SU-DHL-6 (cell line): Measurements from ENCODE around the gene SMIM7.

Source experiments
- H2AFZ ChIP-seq: fragments of 200-600 bp; sonication (generic); 2 replicates; pipeline ENCODE4 v1.6.1; 2014; ENCODE audit warnings: low read depth, mild to moderate bottlenecking, moderate library complexity, mixed read lengths, antibody characterized with exemption, low read length; ENCODE audit not compliant: severe bottlenecking
- H3F3A ChIP-seq: fragments of 200-600 bp; shearing (Covaris generic); 2 replicates; pipeline ENCODE4 v1.6.0; 2016; ENCODE audit warnings: antibody characterized with exemption, mild to moderate bottlenecking; ENCODE audit not compliant: insufficient read depth
- H3K27ac ChIP-seq: fragments of 200-600 bp; sonication (generic); 2 replicates; pipeline ENCODE4 v1.5.1; 2016; ENCODE audit warnings: low read depth, mild to moderate bottlenecking, low read length, moderate library complexity, mixed read lengths
- H3K27me3 ChIP-seq: fragments of 200-600 bp; sonication (generic), shearing (Covaris generic); 2 replicates; pipeline ENCODE4 v1.6.0; 2014; ENCODE audit warnings: mild to moderate bottlenecking, low read length
- H3K36me3 ChIP-seq: fragments of 200-600 bp; sonication (generic); 2 replicates; pipeline ENCODE4 v1.6.1; 2014; ENCODE audit warnings: mild to moderate bottlenecking, low read length, mixed read lengths
- H3K4me2 ChIP-seq: fragments of 300-600, 200-600 bp; shearing (Covaris generic), sonication (generic); 2 replicates; pipeline ENCODE4 v1.6.0; 2014; ENCODE audit warnings: low read length, low read depth, mild to moderate bottlenecking; ENCODE audit not compliant: poor library complexity, severe bottlenecking
- H3K4me3 ChIP-seq: fragments of 200-600 bp; sonication (generic); 2 replicates; pipeline ENCODE4 v1.5.1; 2014; ENCODE audit warnings: antibody characterized with exemption, low read length, mild to moderate bottlenecking, mixed read lengths; ENCODE audit not compliant: insufficient read depth, poor library complexity, severe bottlenecking
- H3K79me2 ChIP-seq: fragments of 200-600 bp; sonication (generic); 2 replicates; pipeline ENCODE4 v1.6.1; 2014; ENCODE audit warnings: mild to moderate bottlenecking, low read length, moderate library complexity; ENCODE audit not compliant: insufficient read depth
- H3K9ac ChIP-seq: fragments of 200-600 bp; sonication (generic); 2 replicates; pipeline ENCODE4 v1.7.0; 2014; ENCODE audit warnings: mild to moderate bottlenecking, low read length
- H3K9me2 ChIP-seq: fragments of 200-600 bp; sonication (generic); replicated peaks from 2 replicates; pipeline ENCODE4 v1.6.1; 2014; ENCODE audit warnings: low read length; ENCODE audit not compliant: insufficient read depth
- H3K9me3 ChIP-seq: fragments of 200-600 bp; sonication (generic); 2 replicates; pipeline ENCODE4 v1.6.1; 2014; ENCODE audit warnings: low read length, mixed read lengths; ENCODE audit not compliant: insufficient read depth
- H4K20me1 ChIP-seq: fragments of 200-600 bp; sonication (generic); 2 replicates; pipeline ENCODE4 v1.6.1; 2014; ENCODE audit warnings: low read depth, mild to moderate bottlenecking, antibody characterized with exemption, low read length, moderate library complexity, mixed read lengths
- CTCF ChIP-seq: fragments of 200-600 bp; sonication (generic); IDR thresholded peaks from one replicate; pipeline ENCODE4 v1.5.1; 2017; ENCODE audit warnings: antibody characterized with exemption, mild to moderate bottlenecking, low read length, moderate library complexity; ENCODE audit not compliant: insufficient read depth, poor library complexity, severe bottlenecking
- EZH2phosphoT487 ChIP-seq: fragments of 200-600 bp; sonication (generic), shearing (Covaris generic); conservative IDR thresholded peaks from 2 replicates; pipeline ENCODE4 v1.6.1; 2018; ENCODE audit warnings: mild to moderate bottlenecking, antibody characterized with exemption, low read length, moderate library complexity, mixed read lengths

Gene SMIM7

GRCh38 chr19:16598848-16599247, 61.1 kb downstream of the SMIM7 start:
- H2AFZ ChIP-seq, result no peak overlapping the region
- no peak for TF ChIP-seq EZH2phosphoT487
- no peak for TF ChIP-seq CTCF
- peaks cover 31% of the 10 kb centered on the region for H3F3A ChIP-seq
- no peaks in the 10 kb centered on the region for H3K9me2 ChIP-seq
- H3K9me3 ChIP-seq, result no peaks in the 10 kb centered on the region
- H3K4me3 ChIP-seq, result no peak overlapping the region
- H3K4me2 ChIP-seq, result no peak overlapping the region
- peak overlapping the region; percentile 44; the same call in 1 of the 2 replicates for H3K27ac ChIP-seq
- no peak overlapping the region for H3K9ac ChIP-seq
- H3K27me3 ChIP-seq, result no peaks in the 10 kb centered on the region
- peaks cover 97% of the 10 kb centered on the region for H3K79me2 ChIP-seq
- no peaks in the 10 kb centered on the region for H3K36me3 ChIP-seq
- no peaks in the 10 kb centered on the region; the same call in 1 of the 2 replicates for H4K20me1 ChIP-seq

- Histone ChIP-seq H3K79me2 (peaks cover 97% of the 10 kb centered on the region), H3K9ac (no peak overlapping the region), H3F3A (peaks cover 46% of the 10 kb centered on the region), H3K27ac (no peak overlapping the region), H3K4me2 (no peak overlapping the region), H3K9me2 (no peaks in the 10 kb centered on the region), H3K27me3 (no peaks in the 10 kb centered on the region), H3K36me3 (no peaks in the 10 kb centered on the region), H4K20me1 (no peaks in the 10 kb centered on the region; the same call in 1 of the 2 replicates), H3K4me3 (no peak overlapping the region), H2AFZ (no peak overlapping the region), H3K9me3 (no peaks in the 10 kb centered on the region)
- TF ChIP-seq CTCF (no peak), EZH2phosphoT487 (no peak)
Observed at GRCh38 chr19:16596399-16596798, 63.5 kb downstream of the SMIM7 start.
